Embryonic facial prominence (tissue), 1 donor: ENCODE measurements around the gene KPNB1.
"Not testable (repeated sequence)": the region's sequence is repeated elsewhere in the genome, so short reads cannot be mapped to it uniquely, and the experiment has no call there.

Experiments
- DNase-seq: peaks from one replicate; pipeline ENCODE4 v3.0.0-alpha.2; 2016; ENCODE audit errors: extremely low spot score

Gene KPNB1

GRCh38 chr17:47676510-47677165 lies 26.9 kb downstream of the KPNB1 start:
- no peak for DNase-seq

GRCh38 chr17:47678196-47678595 lies 28.5 kb downstream of the KPNB1 start:
- no peak for DNase-seq

- DNase-seq, result no peak
These were observed 32.4 kb downstream of the KPNB1 start for GRCh38 chr17:47682138-47682537.

- DNase-seq, result not testable (repeated sequence)
These were observed 33.0 kb downstream of the KPNB1 start for GRCh38 chr17:47682727-47683126.

GRCh38 chr17:47684025-47684424 lies 34.3 kb downstream of the KPNB1 start:
- no peak for DNase-seq

GRCh38 chr17:47684535-47685193 lies 34.9 kb downstream of the KPNB1 start:
- DNase-seq, result no peak

GRCh38 chr17:47685556-47686275 lies 36.0 kb downstream of the KPNB1 start:
- DNase-seq, result no peak

- DNase-seq, result no peak
These were observed 36.5 kb downstream of the KPNB1 start for GRCh38 chr17:47686276-47686635.

- no peak for DNase-seq
These were observed 37.1 kb downstream of the KPNB1 start for GRCh38 chr17:47686664-47687327.

- no peak for DNase-seq
These were observed 37.6 kb downstream of the KPNB1 start for GRCh38 chr17:47687328-47687690.

- no peak for DNase-seq
These were observed 38.0 kb downstream of the KPNB1 start for GRCh38 chr17:47687748-47688147.

- no peak for DNase-seq
These were observed 40.4 kb downstream of the KPNB1 start for GRCh38 chr17:47690121-47690520.

GRCh38 chr17:47692137-47692894 lies 42.6 kb downstream of the KPNB1 start:
- no peak for DNase-seq

- no peak for DNase-seq
These were observed 43.4 kb downstream of the KPNB1 start for GRCh38 chr17:47692895-47693730.

GRCh38 chr17:47693731-47694580 lies 44.2 kb downstream of the KPNB1 start, which contains the start of gene TBKBP1:
Gene TBKBP1, plus strand, starts transcription at chr17:47694161. Its CDS starts 1,952 bp downstream, at chr17:47696113.
- peak; percentile 75 for DNase-seq

- peak; percentile 21 for DNase-seq
These were observed 45.1 kb downstream of the KPNB1 start for GRCh38 chr17:47694581-47695428.

GRCh38 chr17:47695429-47696376 lies 46.0 kb downstream of the KPNB1 start:
- no peak for DNase-seq
